ENCODE results near the gene ACBD6.
A peak's percentile ranks its signal among the peaks of the same experiment; 100 is the strongest.

The ACBD6 gene

DNA sequence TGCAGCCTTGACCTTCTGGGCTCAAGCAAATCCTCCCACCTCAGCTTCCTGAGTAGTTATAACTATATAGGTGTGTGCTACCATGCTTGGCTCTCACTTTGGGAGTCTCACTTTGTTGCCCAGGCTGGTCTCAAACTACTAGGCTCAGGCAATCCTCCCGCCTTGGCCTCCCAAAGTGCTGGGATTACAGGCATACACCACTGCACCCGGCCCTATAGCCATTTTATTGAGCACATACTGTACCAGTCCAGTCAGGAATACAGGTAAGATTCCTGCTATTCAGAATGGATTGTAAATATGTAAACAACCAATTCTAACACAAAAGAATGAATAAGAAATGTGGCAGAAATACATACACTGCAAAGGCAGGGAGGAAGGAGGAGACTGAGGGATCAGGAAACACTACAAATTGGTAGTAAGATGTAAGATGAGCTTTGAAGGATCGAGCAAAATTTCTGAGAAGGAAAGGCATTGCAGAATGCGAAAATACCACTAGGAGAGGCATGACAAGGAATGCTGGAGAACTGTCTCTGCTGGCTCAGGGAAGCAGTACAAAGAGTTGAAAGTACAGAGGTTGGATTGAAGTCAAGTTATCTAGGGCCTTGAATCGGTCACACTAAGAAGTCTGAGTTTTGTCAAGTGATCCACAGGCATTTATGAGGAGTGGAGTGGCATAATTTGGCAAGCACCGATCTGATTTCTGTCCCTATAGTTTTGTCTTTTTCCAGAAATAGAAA, 211.9 kb downstream of the ACBD6 start:
- DNase-seq: no peak

DNA sequence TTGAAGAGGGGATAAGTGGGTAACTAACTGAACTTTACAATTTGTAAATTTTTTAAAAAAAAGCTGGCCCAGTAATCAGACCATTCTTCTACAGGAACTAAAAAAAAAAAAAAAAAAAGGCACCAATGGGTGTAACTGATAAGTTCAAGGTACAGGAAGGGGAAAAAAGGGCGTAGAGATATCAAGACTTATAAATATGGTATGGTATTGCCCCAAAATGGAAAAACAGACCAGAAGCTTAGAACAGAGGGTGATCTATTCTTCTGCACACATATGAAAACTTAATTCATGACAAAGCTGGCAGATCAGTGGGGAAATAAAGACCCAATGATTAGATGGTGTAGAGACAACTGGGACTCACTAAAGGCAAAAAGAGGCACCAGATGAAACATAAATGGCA, 213.4 kb downstream of the ACBD6 start:
- no peak for DNase-seq

DNA sequence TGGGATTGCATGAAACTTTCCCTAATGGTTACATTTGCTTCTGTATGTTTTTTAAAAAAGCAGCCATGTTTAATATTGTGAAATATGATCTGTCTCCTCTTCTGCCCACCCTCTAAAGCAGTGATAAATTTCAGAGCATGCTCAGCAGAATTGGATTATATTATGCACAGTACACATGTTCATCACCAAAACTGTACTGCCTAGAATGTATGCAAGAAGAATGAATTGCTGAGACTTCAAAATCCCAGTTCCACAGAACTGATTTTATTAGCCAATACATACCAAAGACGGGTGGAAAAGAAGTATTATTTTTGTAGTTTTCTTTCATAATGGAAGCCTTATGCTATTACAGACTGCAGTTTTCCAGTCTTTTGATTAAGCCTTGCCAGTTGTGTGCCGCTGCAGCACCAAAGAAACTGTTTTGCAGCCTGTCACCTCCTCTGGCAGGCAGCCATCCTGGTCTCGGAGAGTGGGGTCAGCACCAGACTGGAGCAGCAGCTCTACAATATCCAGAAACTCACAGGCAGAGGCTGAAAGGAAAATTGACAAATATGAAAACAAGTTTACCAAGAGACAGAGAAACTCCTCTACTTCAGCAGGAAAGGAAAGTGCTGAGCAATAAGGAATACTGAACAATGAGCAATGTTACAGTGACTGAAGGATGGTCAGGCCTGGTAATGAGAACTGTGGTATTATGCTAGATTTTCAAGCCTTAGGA, 214.2 kb downstream of the ACBD6 start:
- DNase-seq: no peak

DNA sequence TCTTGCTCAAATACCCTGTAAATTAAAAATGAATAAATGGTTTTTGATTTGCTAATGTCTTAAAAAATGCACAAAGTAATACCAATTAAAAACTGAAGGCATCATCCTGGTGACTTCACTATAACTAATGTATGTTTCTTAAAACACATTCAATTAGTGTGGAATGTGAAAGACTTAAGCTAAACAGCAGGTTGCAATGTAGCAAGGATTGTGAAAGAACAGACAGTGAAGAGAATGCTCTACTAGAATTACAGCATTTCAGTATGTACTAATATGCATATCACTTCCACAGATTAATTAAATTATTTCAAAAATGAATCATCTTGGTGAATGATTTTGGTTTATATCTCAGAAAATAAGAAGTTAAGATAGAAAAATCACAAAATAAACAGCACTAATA, 216.0 kb downstream of the ACBD6 start:
- no peak for DNase-seq

DNA sequence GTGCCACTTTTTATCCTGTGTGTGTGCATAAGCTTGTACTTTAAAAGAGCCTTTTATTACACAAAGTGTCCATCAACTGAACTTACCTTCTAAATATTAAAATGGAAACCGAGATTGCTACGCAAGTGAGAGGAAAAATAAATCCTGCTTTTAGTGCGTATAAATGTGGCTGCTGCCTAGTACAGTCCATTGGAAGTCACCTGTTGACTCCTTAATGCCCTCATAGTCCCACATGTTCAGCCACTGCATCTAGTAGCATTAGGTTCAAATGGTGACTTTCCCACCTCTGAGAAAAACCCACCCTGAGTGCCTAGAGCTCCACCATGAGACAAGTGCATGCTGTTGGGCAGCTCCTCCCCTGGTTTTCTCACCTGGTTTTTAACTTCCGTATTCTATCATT, 219.3 kb downstream of the ACBD6 start:
- DNase-seq: no peak

DNA sequence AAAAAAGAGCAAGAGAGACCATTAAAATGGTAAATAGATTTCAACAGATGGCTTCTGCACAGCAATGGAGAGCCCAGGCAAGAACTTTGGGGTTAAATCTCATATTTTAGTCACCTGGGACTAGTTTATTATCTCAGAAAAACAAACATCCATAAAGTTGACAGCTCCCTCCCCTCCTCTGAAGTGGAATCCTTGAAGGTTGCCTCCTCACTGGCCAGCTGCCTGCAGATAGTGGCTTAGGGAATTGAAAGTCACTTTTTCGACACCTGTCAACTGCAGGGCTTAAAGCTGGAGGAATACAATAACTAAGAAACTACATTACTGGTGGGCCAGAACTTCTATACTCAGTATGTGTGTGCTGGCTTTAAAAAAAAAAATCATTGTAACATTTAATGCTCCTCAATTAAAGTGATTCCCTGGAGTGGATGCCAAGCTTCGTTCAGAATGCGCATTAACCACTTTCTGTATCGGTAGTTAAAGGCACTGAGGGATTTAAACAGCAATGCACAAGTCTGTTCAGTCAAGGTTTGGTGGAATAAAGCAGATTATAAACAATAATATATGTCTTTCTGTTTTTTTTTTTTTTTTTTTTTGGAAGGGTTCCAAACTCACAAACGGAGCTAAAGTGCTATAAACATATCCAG, 219.9 kb downstream of the ACBD6 start:
- DNase-seq: peak; percentile 74

DNA sequence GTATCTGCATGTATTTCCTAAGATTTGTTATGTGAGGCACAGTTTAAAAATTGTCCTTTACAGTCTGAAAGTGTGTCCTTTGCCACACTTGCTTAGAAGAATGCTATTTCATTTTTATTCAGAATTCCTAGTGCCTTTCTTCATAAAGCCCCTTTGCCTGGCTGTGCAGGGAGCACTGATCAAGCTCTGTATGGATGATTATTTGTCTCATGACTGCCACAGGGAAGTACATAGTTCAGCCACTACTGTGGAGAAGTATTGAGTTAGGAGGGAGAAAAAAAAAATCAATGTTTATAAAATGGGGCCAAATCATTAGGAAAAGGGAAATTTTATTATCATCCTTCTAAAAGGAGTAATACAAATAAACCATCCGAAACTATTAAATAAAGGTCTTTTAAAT, 220.9 kb downstream of the ACBD6 start:
- no peak for DNase-seq

DNA sequence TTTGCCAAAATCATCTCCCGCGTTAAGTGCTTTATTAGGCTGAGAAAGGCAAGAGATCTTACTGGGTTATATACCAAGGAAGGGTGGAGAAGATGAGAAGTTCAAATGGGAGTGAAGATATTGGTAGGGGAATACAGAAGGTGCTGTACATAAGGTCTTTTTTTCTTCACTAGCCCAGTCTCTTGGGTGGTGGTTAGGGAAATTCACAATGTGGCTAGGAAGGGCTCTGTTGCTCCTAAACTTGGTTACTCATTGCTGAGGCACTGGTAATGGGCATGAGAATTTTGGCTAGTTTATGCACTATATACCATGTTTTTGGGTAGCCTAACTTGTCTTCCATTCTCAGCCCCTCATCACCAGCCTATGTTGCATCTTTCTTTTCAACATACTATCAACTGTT, 221.8 kb downstream of the ACBD6 start:
- no peak for DNase-seq

DNA sequence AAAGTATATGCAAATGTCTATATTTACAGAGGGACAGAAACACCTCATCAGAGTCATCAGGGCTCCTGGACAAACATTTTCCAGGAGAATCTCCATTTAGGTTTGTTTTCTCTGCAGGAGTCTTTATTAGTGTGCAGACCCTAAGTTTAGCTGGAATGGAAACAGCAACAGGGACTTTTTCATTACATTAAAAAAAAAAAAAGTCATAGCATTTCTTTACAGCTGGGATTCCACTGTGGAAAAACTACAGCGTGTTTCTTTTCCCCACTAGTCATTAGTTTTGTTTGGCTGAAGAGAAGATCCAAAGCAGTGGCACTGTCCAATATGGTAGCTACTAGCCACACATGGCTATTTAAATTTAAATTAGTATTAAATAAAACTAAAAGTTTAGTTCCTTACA, 222.7 kb downstream of the ACBD6 start:
- no peak for DNase-seq

DNA sequence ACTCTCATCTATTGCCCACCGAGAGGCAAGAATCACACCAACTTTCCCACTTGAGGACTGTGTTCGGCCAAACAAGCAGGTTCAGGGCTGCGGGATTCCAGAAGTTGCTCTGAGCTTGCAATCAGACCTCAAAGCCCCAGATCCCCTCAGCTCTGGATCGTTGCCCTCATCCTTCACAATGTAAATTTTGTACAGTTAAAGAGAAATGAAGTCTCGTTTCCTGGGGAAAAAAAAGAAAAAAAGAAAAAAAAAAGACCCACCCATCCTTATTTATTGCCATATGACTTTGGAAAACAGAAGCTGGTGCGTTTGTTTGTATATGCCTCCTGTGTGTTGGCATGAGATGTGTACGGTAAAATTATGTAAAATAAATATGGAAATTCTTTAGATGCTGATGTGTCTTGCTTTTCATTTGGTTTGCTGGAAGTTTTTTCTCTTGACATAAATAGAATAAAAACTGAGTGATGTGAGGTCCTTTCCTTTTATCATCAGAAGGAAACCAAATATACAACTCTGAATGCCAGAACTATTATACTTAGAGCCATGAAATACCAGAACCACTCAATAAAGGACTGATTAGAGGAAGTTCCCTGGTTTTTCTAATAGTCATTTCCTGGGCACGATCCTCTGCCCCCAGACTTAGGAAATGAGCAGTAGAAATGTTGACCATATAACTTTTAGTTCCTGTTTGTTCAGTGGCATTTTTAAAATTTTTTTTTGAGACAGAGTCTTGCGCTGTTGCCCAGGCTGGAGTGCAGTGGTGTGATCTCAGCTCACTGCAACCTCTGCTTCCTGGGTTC, 223.6 kb downstream of the ACBD6 start:
- no peak for DNase-seq

DNA sequence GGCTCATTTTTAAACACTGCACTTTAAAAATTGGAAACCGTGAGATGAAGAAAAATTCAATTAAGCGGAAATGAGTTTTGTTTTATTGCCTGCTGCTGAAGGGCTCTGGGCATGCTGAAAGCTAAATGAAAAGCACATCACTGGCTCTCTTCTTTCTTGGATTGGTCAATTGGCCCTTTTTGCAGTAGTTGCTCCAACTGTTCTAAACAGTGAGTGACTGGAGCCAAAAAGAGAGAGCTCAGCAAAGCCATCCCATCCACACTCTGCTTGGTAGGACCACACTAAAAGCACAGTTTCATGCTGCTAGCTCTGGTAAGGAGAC, 224.2 kb downstream of the ACBD6 start:
- no peak for DNase-seq

DNA sequence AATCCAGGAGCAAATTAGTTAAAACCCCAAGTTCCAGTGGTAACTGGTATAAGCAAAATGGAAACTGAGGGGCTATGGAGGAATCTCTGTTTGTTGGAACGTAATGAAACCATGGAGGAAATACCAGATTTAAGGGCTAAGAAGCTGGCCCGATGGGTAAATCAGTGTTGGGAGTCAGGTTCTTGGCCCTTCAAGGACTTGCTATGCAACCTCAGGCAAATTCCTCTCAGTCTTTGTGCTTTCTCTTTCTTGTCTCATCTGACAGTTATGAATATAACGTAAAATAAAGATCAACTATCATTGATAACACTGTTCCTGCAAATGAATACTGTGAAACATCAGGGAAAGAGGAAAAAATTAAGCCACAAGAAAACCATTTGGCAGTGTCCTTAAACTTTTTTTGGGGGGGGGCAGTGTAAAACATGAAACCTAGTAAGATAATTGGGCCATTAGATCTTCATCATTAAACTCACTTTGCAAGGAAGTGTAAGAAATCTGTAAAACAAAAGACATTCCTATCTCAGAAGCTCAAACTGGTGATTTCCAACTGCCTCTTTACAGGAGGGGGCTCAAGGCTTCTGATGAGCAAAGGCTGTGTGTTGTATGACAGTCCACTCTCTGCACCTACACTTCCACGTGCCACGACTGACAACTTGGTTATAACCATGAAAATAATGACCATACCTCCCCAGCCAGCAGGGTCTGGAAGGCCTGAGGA, 224.7 kb downstream of the ACBD6 start:
- DNase-seq: no peak

DNA sequence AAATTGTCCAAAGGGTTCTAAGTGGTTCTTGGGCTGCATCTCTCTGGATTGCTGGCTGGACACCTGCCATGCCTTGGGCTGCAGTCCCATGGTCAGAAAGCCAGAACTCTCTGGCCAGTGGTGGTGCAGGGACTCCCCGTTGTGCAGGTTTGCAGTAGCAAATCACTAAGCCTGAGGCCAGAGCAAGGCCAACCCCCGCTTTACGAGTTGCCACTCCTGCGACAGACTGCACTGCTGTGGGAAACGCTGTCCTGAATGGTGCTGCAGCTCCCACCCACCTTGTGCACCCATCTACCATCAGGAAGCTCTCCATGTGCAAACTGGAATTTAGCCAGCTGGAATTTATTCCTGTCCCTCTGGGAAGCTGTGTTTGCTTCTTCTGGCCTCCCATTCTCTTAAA, 226.7 kb downstream of the ACBD6 start:
- DNase-seq: no peak

DNA sequence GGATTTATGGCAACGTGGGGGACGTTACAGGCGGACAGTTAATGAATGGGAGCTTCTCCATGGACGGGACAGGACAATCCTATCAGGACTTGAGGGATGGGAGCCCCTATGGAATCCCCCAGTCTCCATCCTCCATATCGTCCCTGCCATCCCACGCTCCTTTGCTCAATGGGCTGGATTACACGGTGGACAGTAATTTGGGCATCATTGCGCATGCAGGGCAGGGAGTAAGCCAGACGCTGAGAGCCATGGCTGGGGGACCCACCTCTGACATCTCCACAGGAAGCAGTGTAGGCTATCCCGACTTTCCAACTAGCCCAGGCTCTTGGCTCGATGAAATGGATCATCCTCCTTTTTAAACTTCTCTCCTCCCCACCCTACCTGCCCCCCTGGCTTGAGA, 228.2 kb downstream of the ACBD6 start:
- DNase-seq: no peak

DNA sequence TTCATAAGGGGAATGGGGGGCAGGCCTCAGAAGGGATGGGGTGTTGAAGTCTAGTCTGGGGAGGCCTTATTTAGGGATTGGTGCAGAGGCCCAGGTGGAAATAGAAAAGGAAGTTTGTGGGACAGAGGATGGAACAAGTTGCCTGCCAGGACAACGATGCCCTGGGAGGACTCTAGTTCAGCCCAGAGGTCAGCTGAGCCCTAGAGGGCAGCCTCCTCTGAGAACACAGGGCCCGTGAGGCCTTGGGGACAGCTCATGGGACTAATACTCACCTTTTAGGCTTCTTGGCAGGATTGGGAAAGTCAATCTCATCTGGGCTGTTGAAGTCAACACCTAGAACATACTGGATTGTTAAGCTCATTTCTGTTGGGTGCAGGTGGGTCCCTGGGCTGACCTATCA, 229.3 kb downstream of the ACBD6 start:
- no peak for DNase-seq

DNA sequence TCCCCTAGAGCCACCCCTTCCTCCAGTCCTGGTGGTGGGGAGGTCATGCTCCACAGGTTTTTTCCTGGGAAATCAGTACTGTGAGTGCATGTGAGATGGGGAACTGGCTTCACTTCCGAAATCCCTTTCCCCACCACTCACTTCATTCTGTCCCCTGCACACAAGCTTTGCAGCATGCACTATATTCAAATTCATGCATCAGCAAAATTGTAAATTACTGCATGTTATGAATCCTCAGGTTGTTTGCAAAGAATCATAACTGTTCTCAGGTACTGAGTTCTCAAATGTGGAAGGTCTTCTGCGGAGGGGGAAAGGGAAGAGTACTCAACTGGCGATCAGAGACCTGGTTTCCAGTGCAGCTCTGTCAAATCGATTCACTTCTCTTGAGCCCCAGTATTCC, 230.0 kb downstream of the ACBD6 start:
- no peak for DNase-seq

DNA sequence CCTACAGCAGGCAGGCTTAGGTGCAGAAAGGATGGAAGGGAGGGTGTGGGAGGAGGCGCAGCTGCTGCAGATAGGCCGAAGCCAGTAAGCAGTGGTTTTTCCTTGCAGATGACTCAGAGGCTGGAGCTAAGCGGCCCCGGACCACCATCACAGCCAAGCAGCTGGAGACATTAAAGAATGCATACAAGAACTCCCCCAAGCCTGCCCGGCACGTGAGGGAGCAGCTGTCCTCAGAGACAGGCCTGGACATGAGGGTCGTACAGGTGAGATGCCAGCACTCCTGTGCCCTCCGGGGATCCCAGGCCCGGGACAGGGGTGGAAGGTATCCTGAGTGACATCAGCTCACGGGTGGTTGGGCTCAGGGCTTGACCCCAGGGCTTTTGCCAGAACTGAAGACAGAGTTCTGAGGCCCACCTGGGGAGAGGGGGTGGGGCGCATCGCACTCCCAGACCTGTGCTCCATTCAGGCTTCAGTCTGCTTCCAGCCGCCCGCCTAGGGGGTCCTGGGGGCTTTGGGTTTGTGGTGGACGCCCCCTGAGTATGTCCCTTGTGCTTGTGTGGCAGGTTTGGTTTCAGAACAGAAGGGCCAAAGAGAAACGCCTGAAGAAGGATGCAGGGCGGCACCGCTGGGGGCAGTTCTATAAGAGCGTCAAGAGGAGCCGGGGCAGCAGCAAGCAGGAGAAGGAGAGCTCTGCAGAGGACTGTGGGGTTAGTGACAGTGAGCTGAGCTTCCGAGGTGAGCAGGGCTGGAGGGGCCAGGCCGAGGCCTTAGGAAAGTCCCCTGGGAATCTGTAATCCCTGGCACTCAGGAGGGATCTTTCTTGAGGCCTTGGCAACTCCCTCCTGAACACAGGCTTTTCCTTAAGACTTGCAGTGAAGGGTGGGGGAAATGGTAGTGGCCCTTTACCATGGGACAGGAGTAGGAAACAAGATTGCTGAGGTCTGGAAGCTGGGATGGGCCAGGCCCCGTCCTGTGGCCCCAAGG, 230.8 kb downstream of the ACBD6 start:
- no peak for DNase-seq

DNA sequence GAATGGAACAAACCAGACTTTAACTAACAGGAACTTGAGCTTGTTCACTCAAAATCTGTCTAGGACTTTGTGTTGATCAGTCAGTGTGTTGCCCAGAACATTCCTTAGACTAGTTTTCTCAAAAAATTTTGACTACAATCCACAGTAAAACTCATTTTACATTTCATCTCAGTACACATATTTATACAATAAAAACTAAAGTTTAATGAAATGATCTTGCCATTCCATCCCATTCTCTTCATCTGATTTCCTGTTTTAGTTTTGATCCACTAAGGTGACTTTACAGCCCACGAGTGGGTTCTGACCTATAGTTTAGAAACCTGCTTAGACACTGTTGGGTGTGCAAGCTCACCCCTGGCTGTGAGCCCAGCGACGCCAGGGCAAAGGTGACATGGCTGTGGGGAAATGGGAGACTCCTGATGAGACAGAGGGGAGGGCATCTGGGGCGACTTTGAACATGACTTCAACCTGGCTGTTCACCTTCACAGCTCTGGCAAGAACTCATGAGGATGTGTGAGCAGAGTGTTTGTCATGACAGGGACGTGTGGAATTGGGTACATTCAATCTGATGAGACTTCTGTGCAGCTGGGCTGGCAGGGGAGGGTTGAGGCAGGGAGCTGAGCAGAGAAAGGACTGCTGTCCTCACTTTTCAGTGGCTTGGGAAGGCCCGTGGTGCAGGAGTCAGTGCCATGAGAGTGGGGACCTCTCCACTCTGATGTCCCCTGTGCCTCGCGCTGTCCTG, 231.7 kb downstream of the ACBD6 start:
- no peak for DNase-seq

DNA sequence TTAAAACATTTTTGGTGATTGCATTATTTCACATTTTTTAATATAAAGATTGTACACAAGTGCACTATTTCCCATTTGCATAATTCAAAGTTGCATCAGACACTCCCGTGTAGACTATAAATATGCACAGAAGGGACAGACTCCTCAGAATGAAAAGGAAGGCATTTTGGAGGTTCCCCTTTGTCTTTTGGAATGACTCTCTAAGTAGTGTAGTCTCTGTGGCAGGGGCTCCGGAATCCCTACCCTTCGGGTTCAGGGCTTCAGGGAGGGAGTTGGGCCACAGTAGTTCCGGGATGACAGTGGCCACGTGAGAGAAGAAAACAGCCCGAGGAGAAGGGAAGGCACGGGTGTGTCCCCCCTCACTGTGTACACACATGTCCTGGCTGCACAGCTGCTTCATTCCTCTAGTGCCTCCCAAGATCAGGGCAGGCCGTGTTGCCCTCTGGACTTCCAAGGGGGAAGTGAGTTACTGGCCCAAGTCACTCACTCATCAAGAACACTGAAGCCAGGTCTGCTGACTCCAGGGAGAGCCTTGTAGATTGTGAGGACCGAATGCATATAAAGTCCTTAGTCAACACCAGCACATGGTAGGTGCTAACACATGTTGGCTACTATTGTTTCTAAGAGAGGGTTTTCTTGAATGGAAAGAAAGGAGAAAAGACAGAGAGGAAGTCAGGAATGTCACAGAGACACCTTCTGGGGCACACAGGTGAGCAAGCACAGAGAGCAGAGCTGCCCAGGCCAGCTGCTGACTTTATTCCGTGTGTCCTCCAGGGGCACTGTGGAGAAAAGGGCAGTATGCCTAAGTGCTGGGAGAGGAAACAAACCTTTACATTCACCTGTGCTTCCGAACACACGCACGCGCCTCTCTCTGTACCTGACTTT, 232.5 kb downstream of the ACBD6 start:
- DNase-seq: peak; percentile 8

DNA sequence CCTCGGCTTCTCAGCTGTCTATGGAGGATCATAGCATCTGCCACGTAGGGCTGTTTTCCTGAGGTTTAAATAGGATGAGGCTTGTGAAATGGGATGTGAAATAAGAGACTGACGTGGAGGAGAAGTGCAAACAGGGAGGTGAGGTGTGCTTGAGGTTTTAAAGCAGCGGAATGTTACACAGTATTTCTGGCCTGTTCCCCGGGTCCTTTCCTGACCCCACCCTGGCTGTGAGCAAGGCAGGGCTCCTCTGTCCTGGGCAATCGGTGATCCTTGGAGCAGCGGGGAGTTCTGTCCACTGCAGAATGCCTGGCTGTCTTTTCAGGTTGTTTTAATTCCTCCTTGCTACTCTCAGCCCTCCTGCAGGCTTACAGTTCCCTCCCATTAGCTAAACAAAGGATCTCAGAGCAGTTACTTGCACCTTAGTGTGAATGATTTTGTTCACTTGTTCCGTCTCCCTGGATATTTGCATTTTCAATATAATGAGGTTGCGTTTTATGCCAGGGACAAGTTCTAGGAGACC, 233.8 kb downstream of the ACBD6 start:
- DNase-seq: no peak
